Stimulated activated CD8-positive, alpha-beta memory T cell treated with anti-CD3 and anti-CD28 coated beads, Interleukin-15, amount 100 ng/mL, for 48 hours (primary cell): Measurements from ENCODE around the gene TSPAN17.
A peak's percentile ranks its signal among the peaks of the same experiment; 100 is the strongest.

Experiments
- DNase-seq, 2 donors: peaks; one replicate each; pipeline ENCODE4 v3.0.0-alpha.2; 2020; ENCODE audit warnings: low read depth in 2 of 2

The TSPAN17 gene

DNA sequence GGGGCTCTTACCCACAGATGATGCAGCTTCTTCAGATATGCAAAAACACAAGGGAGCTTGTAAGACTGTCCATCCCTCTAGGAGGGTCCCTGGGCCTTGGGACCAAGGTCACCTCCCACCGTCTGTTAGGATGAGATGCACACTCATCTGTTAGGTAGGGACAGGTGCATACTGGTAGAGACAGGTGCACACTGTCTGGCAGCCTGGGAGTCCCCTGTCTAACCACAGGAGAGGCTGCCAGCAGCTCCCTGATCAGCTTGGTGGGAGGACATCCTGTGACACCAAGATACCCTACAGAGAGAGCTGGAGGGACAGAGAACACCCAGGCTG lies 13.2 kb downstream of the TSPAN17 start:
- DNase-seq: no peak

DNA sequence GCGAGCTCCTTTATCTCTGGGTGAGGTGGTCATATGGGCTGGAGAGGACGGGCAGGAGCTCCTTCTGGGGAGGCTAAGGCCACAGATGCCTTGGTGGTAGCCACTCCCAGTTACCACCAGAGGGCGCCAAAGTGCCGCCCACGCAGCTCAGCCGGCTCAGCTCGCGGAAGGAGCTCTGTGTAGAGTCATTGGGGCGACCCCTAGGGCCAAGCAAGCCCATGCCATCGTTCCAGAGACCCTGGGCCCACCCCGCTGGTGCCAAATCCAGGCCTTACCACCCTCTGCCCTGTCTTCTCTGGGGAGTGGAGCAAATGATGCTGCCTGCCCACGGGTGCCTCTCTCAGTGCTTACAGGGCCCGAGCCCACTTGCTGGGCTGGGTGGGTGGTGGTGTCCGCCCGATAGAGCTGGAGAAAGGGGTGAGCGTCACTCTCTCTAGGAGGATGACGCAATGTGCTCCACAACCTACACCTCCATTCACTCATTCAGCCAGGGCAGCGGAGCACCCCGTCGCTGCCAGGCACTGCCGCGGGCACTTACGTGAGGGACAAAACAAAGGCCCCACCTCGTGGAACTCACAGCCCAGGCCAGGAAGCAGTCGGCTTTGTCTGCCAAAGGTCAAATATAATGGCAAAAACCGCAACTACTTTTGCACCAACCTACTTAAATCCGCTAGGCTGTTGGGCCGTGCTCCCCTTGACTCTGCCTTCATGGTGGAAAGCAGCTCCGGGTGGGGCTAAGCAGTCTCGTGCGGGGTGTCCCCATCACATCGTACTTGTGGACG lies 13.8 kb downstream of the TSPAN17 start:
- DNase-seq: peak; percentile 63 to 67

DNA sequence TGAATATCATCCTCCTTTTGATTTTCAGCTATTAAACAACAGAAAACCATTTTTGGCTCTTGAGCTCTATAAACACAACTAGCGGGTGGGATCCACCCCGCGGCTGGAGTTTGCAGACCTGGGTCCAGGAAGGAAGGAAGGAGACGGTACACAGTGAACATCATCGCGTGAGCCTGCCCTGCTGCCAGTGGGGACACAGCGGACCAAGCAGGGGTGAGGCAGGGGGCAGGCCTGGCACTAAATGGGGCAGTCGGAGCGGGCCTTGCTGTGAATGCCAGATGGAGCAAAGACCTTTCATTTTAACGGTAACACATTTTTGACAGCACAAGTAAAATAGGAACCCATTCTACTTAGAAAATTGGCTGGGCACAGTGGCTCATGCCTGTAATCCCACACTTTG lies 14.4 kb downstream of the TSPAN17 start:
- DNase-seq: no peak

DNA sequence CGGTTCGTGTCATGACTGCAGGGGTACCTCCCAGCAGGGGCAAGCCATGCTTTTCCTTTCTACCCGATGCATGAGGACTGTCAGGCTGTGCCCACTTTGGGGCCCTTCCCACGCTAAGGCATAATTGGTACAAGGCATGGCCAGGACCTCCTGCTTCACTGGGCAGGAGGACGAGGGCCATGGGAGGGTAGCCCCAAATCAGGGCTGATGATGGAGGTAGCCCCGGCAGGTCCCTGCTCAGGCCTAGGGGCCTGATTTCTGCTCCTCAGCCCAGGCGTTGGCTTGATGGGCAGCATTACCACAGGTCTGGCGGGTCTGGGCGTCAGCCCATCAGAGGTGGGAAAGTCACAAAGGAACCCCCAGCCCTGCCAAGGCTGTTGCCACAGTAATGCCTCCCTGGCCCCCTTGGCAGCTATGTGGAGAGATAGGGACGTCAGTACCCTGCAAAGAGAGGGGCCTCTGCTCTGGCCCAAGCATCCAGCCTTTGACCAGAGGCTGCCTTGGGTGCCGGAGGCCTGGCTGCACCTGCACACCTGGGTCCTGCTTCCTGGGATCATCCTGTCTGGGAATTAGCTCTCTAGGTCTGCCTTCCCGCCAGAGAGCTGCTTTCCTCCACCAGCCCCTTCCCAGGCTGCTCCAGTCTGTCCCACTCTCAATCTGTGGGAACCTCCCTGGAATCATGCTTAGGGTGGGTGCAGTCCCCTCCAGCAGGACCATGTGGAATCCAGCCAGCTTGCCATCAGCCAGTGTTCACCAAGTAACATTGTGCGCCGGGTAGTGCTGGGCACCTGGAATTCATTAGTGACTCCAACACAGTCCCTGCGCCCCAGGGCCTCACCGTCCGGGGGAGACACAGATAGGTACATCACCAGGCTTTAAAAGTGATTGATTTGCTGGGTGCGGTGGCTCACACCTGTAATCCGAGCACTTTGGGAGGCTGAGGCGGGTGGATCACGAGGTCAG lies 15.4 kb downstream of the TSPAN17 start:
- DNase-seq: no peak

DNA sequence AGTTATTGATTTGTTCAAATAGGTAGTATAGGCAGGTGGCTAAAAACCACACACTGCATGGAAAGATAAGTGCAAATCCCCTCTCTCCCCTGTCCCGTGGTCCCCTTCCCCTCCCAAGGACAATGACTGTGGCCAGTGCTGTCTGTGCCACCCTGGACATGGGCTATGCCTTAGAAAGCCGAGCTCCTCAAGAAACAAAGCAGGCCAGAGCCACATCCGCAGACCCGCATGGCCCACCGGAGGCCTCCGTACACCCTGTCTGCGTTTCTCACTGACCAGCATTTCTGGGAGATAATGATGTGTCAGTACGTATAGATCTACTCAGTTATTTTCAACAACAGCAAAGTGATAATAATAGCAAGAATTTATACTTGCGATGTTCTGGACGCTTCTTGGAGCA lies 16.3 kb downstream of the TSPAN17 start:
- no peak for DNase-seq

DNA sequence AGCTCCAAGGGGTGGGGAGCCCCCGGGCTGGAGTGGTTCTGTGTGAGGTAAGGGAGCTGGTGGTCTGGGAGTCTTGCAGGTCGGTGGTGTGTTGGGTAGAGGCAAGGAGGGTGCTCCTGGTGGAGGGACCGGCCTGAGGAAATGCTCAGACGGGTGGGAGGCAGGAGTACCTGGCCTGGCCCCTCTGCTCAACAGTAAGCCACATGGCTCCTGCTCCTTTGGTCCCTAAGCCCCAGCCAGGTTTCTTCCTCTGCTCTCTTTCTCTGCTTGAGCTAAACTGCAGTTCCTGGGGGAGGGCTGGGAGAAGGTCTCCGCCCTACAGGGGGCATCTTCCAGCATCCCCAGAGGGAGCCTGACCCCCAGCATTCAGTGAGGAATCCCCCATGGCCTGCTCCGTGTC lies 17.2 kb downstream of the TSPAN17 start:
- no peak for DNase-seq

DNA sequence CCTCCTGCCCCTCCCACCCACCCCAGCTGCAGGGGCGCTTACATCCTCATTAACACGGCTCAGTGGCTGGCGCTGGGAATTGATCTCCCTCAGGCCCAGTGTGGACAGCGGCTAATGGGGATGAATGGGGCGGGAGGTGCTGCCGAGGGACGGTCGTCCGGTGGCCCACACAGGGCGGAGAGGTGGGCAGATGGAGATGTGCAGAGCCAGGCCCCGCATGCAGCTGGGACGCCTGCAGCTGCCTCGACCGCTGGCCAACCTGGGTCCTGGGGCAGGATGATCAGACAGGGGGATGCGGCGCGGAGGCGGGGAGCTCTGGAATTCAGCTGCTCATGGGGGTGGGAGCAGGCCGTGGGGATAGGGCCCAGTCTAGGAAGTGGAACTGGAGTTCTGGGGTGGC lies 17.6 kb downstream of the TSPAN17 start:
- no peak for DNase-seq

DNA sequence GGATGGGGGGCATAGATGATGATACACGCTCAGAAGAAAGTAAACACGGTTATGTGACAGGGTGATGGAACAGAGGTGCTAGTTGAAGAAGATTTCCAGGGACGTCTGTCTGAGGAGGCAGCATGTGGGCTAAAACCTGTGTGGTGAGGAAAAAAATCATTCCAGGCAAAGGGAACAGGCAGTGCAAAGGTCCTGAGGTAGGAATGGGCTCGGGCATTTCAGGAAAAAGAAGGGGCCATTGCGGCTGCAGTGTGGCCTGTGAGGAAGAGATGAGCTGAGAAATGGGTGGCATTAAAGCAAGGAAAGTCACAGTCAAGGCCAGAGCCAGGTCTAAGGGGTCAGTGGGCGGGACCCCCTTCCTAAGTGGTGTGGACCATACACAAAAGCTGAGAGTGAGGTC lies 18.2 kb downstream of the TSPAN17 start:
- DNase-seq: no peak

DNA sequence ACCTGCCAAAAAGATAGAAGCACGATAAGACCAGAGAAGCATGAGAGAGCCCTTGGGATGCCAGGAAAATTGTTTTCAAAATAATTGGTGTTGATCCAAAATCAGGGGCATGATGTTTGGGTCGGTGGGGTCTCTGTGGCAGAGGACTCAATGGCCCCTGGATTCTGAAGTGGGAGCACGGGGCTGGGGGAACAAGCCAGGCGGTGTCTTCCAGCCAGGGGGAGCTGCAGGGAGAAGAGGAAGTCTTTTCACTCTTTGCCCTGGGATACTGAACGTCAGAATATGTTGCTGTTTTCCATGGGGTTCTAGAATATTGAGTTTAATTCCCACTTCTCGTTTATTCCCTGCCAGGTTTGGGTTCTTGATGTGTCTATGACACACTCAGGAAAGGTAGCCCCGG lies 20.4 kb downstream of the TSPAN17 start:
- DNase-seq: no peak

DNA sequence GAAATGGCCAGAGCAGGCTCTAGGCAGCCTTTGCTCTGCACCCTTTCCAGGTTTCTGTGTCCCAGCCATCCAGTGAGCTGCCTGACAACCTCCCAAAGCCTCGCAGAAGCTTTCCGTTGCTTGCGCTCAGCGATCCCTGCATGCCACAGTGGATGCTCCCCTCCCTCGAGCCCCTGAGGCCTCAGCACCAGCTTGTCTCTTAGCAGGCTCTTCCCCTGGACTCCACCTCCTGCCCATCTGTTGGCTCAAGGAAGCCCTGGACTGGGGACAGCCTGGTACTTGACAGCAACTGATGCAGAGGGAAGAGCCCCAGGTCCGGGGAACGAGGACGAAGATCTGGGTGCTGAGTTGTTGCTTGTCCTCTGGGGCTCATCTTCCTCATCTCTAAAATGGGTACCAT lies 23.2 kb downstream of the TSPAN17 start:
- DNase-seq: no peak

DNA sequence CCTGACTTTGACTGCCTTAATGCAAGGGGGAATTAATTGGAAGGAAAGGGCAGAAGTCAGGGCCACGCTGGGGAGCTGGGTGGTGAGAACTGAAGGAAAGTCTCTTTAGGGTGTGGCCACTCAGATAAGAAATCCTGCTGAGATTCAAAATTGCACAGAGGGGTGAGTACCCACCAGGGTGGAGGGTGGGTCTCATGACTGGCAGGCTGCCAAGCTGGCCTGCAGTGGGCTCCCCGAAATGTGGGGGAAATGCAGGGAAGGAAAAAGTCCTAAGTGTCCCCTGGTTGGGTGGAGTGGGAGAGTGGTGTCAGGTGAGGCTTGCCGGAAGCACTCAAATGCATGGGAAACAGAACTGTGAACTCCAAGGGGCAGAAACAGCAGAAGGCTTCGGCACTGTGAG lies 24.1 kb downstream of the TSPAN17 start:
- DNase-seq: no peak

DNA sequence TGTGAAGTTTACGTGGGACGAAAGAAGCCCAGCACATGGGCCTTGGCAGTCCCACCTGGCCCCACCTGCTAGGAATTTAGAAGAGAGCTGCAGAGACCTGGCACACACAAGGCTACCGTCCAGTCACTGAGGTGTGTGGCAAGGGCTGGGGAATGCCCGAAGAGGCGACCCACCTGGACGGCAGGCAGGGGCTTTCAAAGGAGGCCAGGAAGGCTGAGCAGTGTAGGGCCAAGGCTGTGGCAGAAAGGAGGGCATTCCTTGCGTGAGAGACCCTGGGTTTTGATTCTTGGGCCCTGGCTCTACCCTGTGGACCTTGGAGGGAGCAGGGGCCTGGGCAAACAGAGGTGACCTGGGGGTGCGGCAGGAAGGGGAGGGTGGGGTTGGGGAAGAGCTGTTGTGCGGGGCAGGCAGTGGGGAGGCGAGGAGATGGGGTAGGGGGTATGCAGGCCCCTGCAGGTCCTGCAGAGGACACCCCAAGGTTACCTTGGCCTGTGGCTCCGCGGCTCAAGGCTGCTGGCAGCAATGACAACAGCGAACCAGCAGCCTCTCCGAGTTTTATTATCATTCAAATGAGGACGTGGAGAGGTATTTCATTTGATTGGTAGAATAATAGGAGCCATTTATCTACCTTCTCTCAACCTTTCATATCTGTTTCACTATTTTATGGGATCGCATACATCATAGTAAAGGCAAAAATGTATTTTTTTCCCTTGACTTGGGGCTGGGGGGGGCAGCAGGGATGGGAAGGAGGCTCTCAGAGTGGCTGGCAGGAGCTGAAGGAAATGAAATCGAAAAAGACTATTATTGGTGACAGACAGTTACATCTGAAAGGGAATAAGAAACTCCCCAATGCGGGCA lies 24.8 kb downstream of the TSPAN17 start:
- DNase-seq: no peak

DNA sequence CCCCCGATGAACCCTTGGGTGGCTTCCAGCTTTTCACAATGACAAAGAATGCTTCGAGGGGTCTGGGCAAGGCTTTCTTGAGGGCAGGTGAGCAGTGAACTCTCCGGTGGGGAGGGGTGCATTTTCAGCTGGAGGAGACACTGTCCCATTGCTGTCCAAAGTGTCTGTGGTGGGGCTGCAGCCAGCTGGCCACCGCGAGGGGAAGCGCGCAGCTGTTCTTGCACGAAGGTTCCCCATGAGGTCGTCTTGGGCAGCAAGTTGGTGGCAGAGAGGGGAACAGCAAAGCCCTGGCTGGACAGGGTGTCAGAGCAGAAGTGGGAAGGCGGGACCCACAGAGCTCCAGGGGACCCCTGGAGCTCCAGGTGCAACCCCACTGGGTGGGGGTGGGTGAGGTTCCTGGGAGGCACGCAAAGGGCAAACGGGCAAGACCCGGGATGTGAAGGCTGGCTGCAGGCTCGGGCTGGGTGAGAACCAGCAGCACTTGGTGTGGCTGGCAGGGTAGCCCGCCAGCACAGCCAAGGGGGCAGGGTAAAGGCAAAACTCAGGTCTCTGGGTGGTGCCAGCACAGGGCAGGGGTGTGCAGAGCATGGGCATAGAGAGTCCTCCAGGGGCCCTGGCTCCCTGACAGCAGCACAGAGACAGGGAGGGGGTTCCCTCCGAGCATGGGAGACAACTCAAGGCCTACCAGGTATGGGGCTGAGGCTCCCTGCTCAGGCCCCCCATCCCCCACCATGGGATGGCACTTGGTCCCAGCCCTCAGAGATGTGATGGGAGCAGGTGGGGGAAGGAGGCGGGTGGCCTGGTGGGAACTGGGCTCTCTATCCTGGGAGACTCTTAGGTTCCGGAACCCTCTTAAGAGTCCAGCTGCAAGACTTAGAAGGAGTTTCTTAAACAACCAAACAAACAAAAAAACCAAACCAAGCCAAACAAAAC lies 26.6 kb downstream of the TSPAN17 start:
- no peak for DNase-seq

DNA sequence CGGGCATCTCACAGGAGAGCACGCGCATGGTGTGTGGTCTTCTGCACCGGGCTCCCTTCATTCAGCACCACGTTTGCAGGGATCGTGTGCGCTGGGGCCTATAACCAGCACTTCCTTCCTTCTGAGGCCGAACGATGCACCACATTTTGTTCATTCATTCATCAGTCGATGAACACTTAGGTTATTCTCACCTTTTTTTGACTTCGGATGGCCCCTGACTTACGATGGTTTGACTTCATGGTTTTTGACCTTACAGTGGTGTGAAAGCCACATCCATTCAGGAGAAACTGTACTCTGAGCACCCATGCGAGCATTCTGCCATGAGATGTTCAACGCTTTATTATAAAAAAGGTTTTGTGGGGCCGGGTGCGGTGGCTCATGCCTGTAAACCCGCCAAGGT lies 27.5 kb downstream of the TSPAN17 start:
- no peak for DNase-seq

DNA sequence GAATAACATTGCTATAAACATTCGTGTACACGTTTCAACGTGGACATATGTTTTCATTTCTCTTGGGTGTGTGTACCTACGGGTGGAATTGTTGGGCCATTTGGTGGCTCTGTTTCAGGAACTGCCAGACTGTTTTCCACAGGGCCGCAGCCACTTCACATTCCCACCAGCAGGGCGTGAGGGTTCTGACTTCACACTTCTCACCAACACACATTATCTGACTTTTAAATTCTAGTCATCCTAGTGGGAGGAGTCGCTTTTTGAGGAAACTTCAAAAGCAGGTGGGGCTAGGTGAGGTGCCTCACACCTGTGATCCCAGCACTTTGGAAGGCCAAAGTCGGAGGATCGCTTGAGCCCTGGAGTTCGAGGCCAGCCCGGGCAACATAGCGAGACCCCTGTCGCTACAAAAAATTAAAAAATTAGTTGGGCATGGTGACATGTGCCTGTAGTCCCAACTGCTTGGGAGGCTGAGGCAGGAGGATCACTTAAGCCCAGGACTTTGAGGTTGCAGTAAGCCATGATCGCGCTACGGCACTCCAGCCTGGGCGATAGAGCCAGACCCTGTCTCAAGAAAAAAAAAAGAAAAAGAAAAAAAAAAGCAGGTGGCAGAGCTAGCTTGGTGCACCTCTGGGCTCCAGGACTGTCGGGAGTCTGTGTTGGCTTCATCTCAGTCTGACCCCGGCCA lies 28.5 kb downstream of the TSPAN17 start:
- no peak for DNase-seq

DNA sequence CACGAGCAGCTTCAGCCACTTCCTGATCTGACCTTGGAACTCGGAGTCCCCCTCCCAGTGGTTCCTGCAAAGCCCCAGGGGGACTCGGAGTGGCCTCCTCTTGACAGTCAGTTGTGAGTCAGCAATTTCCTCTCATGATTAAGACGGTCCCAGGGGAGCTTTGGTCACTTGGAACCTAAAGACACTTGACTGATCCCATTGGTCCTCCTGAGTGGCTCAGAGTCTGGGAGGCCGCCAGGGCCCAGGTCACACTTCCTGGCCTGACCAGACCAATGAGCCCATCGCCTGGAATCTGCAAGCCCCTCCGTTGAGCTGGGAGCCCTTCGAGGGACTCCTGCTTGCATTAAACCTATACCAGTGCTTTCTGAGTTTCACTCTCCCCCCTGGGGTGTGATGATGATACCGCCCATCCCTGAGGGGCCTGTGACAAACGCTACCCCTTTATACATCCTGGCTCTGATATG lies 29.1 kb downstream of the TSPAN17 start:
- DNase-seq: no peak

DNA sequence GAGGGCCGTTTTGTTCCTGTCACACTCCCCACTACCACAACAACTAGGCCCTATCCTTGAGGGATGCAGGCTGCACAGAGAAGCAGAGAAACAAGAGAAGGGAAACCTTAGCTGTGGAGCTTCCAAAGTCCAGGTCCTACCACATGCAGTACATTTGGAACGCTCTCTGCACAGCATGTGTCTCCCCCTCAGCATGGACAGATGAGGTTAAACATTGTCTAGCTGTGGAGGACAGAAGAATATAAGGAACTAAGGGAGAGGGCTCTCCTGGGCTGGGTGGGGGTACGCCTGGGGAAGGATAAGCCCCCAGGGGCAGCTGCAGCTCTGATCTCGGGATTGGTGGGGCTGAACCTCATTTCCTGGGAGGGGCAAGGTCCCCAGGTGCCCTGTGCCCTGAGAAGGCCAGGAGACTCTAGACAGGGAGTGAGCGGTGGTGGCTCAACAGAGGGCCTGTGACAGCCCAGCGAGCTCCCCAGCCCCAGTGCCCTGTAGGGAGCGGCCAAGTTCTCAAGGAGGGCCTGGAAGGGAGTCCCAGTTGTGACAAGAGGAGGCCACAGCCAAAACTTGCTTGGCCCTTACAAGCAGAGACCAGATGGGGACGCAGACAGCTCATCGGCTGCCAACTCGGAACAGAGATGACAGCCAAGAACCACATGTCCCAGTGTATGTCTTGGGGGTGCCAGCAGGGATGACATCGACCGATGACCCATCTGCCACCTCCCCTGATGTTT lies 30.1 kb downstream of the TSPAN17 start:
- no peak for DNase-seq

DNA sequence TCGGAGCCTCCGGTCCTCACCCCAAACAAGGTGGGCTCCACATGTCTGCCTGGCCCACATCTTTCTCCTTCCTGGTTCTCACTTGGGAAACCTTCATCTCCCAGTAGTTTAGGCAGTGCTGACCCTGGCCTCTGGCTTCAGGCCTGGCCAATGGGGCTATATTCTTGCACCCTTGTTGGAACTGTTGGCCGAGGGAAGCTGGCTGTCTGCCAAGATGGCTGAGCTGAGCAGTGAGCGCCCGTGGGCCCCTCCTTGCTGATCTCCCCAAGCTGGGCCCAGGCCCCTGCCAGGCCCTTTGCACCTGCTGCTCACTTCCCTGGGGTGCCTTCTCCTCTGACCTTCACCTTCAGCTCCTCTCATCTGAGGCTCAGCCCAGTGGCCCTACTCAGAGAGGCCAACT lies 31.3 kb downstream of the TSPAN17 start:
- DNase-seq: no peak

DNA sequence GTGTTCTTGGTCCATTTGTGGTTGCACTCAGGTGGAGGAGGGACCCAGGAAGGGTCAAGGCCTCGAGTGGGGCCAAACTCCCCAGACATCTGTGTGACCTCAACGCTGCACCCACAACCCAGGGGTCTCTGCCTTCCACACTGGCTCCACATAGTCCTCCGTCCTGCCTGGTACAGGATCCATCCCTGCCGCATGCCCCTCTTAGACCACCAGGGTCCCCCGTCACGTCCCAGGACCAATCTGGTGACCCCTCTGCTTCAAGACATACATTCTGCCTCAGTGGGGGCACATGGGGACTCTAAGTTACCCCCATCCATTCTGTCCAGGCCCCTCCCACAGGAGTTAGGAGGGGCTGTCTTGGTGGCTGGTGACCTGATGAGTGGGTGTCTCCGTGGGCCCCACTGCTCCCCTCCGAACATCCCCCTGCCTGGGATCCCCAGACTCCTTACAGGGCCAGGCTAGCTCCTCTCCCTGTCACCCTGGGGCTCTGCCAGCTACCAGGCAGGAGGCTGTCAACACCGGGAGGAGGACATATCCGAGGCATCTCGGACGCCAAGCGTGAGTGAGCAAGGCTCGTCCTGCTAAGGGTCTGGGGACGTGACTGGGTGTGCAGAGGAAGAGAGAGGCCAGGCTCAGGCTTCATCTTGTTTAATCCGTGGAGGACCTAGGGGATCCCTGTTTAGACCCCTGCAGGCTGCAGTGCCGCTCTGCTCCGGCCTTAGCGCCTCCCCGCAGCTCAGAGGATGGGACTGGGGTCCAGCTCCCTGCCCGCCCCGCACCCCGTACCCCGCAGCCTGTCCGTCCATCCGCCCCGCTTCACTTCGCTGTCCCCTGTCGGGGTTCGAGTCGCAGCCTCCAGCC lies 32.3 kb downstream of the TSPAN17 start:
- DNase-seq: no peak
